NCI-H526 (cell line): ENCODE data around the gene KLC1.

Experiments
- DNase-seq, 2 experiments: peaks; one replicate each; lab custom pipeline; 2025; lab: John Stamatoyannopoulos, UW

KLC1 gene

GRCh38 chr14:103735815-103736545 is 107.0 kb downstream of the KLC1 start:
- DNase-seq: no peak

- no peak for DNase-seq
These were observed 107.8 kb downstream of the KLC1 start for GRCh38 chr14:103736546-103737431.

GRCh38 chr14:103737432-103738045 is 108.5 kb downstream of the KLC1 start:
- DNase-seq: no peak

GRCh38 chr14:103738166-103738565 is 109.2 kb downstream of the KLC1 start:
- no peak for DNase-seq

- DNase-seq: no peak
These were observed 109.9 kb downstream of the KLC1 start for GRCh38 chr14:103738701-103739451.

GRCh38 chr14:103739466-103739792 is 110.4 kb downstream of the KLC1 start:
- DNase-seq: no peak

GRCh38 chr14:103739793-103740501 is 110.9 kb downstream of the KLC1 start:
- no peak for DNase-seq

- no peak for DNase-seq
These were observed 112.1 kb downstream of the KLC1 start for GRCh38 chr14:103740991-103741689.

GRCh38 chr14:103741876-103742275 is 112.9 kb downstream of the KLC1 start:
- DNase-seq: no peak

- no peak for DNase-seq
These were observed 113.7 kb downstream of the KLC1 start for GRCh38 chr14:103742499-103743255.

GRCh38 chr14:103743691-103744090 is 114.7 kb downstream of the KLC1 start:
- DNase-seq: no peak

- no peak for DNase-seq
These were observed 115.8 kb downstream of the KLC1 start for GRCh38 chr14:103744621-103745395.

GRCh38 chr14:103745424-103745823 is 116.4 kb downstream of the KLC1 start:
- no peak for DNase-seq

- no peak for DNase-seq
These were observed 117.7 kb downstream of the KLC1 start for GRCh38 chr14:103746701-103747100.

GRCh38 chr14:103748534-103748857 is 119.5 kb downstream of the KLC1 start:
- DNase-seq: no peak

- DNase-seq: no peak
These were observed 120.4 kb downstream of the KLC1 start for GRCh38 chr14:103749452-103749851.

- DNase-seq: no peak
These were observed 120.8 kb downstream of the KLC1 start for GRCh38 chr14:103749860-103750259.
